Gastrocnemius medialis (tissue), 4 donors: Measurements from ENCODE around the gene HAUS7. TPM values are rescaled to one million over a fixed set of nuclear protein-coding genes. Genes with fewer than 3 reads are reported as not detected.
A peak's percentile ranks its signal among the peaks of the same experiment; 100 is the strongest.

ENCODE experiments used
- ATAC-seq, 2 donors: fragments of 150-250 bp; one replicate each; pipeline ENCODE4 v1.9.1; 2016
- DNase-seq, 2 donors: peaks; one replicate each; pipeline ENCODE4 v3.0.0-alpha.2; 2019
- H3K27ac ChIP-seq, 4 donors: fragments of 200-600 bp; sonication (generic); 1 replicate in 1 of 4; 2 replicates in 3 of 4; pipeline ENCODE4 v1.5.1; 2016 to 2018; ENCODE audit warnings: mild to moderate bottlenecking in 2 of 4, moderate library complexity in 1 of 4
- H3K27me3 ChIP-seq, 3 donors: fragments of 200-600 bp; sonication (generic) in 2 of 3; 1 replicate in 1 of 3; 2 replicates in 2 of 3; pipeline versions ENCODE4 v1.5.1 to v1.6.0; 2016 to 2019; ENCODE audit warnings: mild to moderate bottlenecking in 1 of 3, moderate library complexity in 1 of 3
- H3K36me3 ChIP-seq, 2 donors: fragments of 200-600 bp; sonication (generic) in 1 of 2; one replicate each; pipeline ENCODE4 v1.5.1; 2017 to 2018
- H3K4me1 ChIP-seq, 2 donors: fragments of 200-600 bp; sonication (generic) in 1 of 2; one replicate each; pipeline ENCODE4 v1.5.1; 2016 to 2017; ENCODE audit warnings: mild to moderate bottlenecking in 2 of 2
- H3K4me3 ChIP-seq, 4 donors: fragments of 200-600 bp; sonication (generic) in 3 of 4; 1 replicate in 1 of 4; 2 replicates in 3 of 4; pipeline ENCODE4 v1.5.1; 2016 to 2019; ENCODE audit warnings: mild to moderate bottlenecking in 2 of 4
- H3K9me3 ChIP-seq, 3 donors: fragments of 200-600 bp; sonication (generic) in 2 of 3; 1 replicate in 1 of 3; 2 replicates in 2 of 3; pipeline ENCODE4 v1.5.1; 2016 to 2019
- CTCF ChIP-seq, 5 experiments: fragments of 450-650 bp in 3 of 5; fragments of 200-600 bp in 2 of 5; sonication (generic) in 2 of 5; IDR thresholded peaks in 4 of 5; conservative IDR thresholded peaks in 1 of 5; 1 replicate in 4 of 5; 2 replicates in 1 of 5; pipeline ENCODE4 v1.5.1; 2016 to 2019; ENCODE audit warnings: antibody characterized with exemption in 5 of 5, mild to moderate bottlenecking in 3 of 5, moderate library complexity in 3 of 5
- POLR2A ChIP-seq, 2 donors: fragments of 450-650 bp; IDR thresholded peaks; one replicate each; pipeline ENCODE4 v1.6.1; 2017; ENCODE audit warnings: antibody characterized with exemption in 2 of 2, mild to moderate bottlenecking in 2 of 2, moderate library complexity in 2 of 2
- in situ Hi-C, 4 donors: fragments of 200-750 bp; cut with MboI; loops; one replicate each; pipeline versions ENCODE4 v1.15.0 to v1.8.0; 2017; ENCODE audit warnings: low sequenced_read_pairs in 4 of 4
- intact Hi-C: fragments of 100-400 bp; cut with DNase I; formaldehyde crosslinking; loops from one replicate; pipeline ENCODE4 v1.15.1; 2023; ENCODE audit warnings: low total_unique reads
- total RNA-seq, 4 donors: library from RNA; depleted of rRNA; stranded (reverse); fragments of >200 nt; gene quantifications; one replicate each; pipeline versions ENCODE4 v1.1.0 to v1.2.3, GENCODE V29; 2016

HAUS7 gene
- total RNA-seq, 4 donors from 2014 or later: 10.6 to 19.8 (median 13.2) TPM

GRCh38 chrX:153477364-153477857, 7.0 kb upstream of the HAUS7 start:
- no peak for ATAC-seq
- Histone ChIP-seq H3K9me3 (no peaks in the 10 kb centered on the region), H3K27ac (no peak overlapping the region), H3K4me1 (no peaks in the 10 kb centered on the region), H3K4me3 (no peak overlapping the region), H3K36me3 (no peaks in the 10 kb centered on the region), H3K27me3 (no peaks in the 10 kb centered on the region)
- intact Hi-C loops (no loop called here), in situ Hi-C loops (no loop called here)
- TF ChIP-seq POLR2A (IDR thresholded peaks at IDR 0.05) (no peak), CTCF (IDR thresholded peaks at IDR 0.05 in 4 of 5, conservative IDR thresholded peaks at IDR 0.05 in 1 of 5) (no peak)
- DNase-seq: no peak

DNA sequence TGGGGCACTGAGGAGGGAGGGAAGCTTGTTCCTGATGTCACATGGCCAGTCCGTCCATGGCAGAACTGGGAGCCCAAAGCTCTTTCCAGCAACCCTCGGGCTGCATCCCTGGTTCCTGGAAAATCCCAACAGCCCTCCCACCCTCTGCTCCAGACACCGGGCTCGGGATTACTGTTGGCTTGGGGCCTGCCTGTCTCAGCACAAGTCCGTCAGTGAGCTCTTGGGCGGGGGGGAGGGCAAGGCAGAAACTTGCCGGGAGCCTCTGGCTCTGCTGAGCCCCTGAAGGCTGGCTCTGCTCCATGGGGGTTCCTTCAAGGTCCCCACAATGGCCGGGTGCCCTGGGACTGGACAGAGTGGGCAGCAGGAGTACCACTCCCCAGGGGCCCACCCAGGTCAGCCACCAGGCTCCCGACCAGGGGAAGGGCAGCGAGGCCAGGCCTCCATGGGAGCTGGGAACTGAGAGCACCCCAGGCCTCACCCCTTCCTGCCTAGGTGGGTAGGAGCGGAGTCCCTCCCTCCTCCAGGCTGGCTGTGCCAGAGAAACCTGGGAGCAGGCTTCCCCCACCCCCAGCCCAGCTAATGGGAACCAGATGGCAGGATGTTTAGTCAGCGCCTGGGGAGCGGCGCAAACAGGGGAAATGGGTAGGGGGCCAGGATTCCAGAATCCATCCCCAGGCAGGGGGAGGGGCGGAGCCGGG, 6.4 kb upstream of the HAUS7 start:
- no peak overlapping the region for H3K4me3 ChIP-seq
- in situ Hi-C loops (no loop called here), intact Hi-C loops (no loop called here)
- no peaks in the 10 kb centered on the region for H3K36me3 ChIP-seq
- H3K27me3 ChIP-seq: no peaks in the 10 kb centered on the region
- H3K4me1 ChIP-seq: no peaks in the 10 kb centered on the region
- H3K27ac ChIP-seq: peak overlapping the region in 2 of 4 donors; percentile 14 to 38
- no peaks in the 10 kb centered on the region for H3K9me3 ChIP-seq
- no peak for TF ChIP-seq CTCF (IDR thresholded peaks at IDR 0.05 in 4 of 5, conservative IDR thresholded peaks at IDR 0.05 in 1 of 5)
- ATAC-seq (no peak), DNase-seq (no peak)

DNA sequence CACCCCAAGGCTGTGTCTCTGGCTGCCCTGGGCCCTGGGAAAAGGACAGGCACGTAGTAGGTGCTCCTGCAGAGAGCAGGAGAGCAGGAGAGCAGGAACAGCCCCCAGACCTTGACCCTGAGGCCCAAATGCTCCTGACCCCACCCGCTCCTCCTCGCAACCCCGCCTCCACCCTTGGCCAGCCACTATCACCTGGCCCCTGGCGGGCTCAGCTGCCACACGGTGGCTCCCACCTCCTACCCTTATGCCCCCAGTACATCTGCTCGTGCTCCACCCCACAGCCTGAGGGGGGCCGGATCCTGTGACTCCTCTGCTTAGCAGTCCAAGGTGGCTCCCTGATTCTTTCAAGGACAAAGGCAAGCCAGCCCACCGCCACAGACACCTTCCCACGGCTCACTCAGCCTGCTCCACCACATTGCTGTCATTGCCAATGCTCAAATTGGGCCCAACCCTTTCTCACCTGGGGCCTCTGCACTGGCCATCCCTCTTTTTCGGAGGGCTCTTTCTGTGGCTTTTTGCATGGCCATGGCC, 5.4 kb upstream of the HAUS7 start:
- Histone ChIP-seq H3K27ac (no peak overlapping the region), H3K9me3 (no peaks in the 10 kb centered on the region), H3K36me3 (no peaks in the 10 kb centered on the region), H3K4me3 (no peak overlapping the region), H3K27me3 (no peaks in the 10 kb centered on the region), H3K4me1 (no peaks in the 10 kb centered on the region)
- TF ChIP-seq POLR2A (IDR thresholded peaks at IDR 0.05) (no peak), CTCF (IDR thresholded peaks at IDR 0.05 in 4 of 5, conservative IDR thresholded peaks at IDR 0.05 in 1 of 5) (no peak)
- in situ Hi-C loops (no loop called here), intact Hi-C loops (no loop called here)
- no peak for DNase-seq
- no peak for ATAC-seq

- no peaks in the 10 kb centered on the region for H3K4me1 ChIP-seq
- in situ Hi-C loops (no loop called here), intact Hi-C loops (no loop called here)
- no peak overlapping the region for H3K27ac ChIP-seq
- H3K27me3 ChIP-seq: no peaks in the 10 kb centered on the region
- H3K36me3 ChIP-seq: no peaks in the 10 kb centered on the region
- H3K9me3 ChIP-seq: no peaks in the 10 kb centered on the region
- no peak for ATAC-seq
- H3K4me3 ChIP-seq: peak overlapping the region; percentile 28 to 41 (median 36)
- no peak for TF ChIP-seq POLR2A (IDR thresholded peaks at IDR 0.05)
- TF ChIP-seq CTCF (IDR thresholded peaks at IDR 0.05 in 4 of 5, conservative IDR thresholded peaks at IDR 0.05 in 1 of 5): no peak
- DNase-seq: no peak
Observed at GRCh38 chrX:153475271-153475670, 4.9 kb upstream of the HAUS7 start.
